ENCODE measurements around the gene CPTP. TPM values are rescaled to one million over a fixed set of nuclear protein-coding genes. Genes with fewer than 3 reads are reported as not detected.

Gene CPTP
- total RNA-seq, 1 experiment from 2014 or later, result 14.0 TPM

GRCh38 chr1:1365875-1366698 lies 41.5 kb downstream of the CPTP start:
- TF ChIP-seq CTCF (conservative IDR thresholded peaks at IDR 0.05), result no peak
- no peak overlapping the region for H3K23ac ChIP-seq (ENCODE audit: insufficient read length, low read depth, low read length)
- no peak overlapping the region for H3T11ph ChIP-seq (ENCODE audit: low read length)
- no peak overlapping the region for H2AFZ ChIP-seq (ENCODE audit: low read length)
- H3K23me2 ChIP-seq (ENCODE audit: insufficient read length, low read depth, low read length, poor library complexity, severe bottlenecking), result no peaks in the 10 kb centered on the region
- DNase-seq, result no peak
- no peaks in the 10 kb centered on the region for H3K36me3 Mint-ChIP-seq (ENCODE audit: insufficient read depth in 1 of 3, low read depth in 3 of 3)
- H2AK5ac ChIP-seq (ENCODE audit: insufficient read length, low read length), result no peak overlapping the region
- WGBS (ENCODE audit: extremely low coverage, insufficient read length, low lambda C conversion rate), result 100% methylated on average over 10 of the region's 10 CpGs
- no peaks in the 10 kb centered on the region for H3K79me2 ChIP-seq (ENCODE audit: insufficient read depth, low read length)
- no peak overlapping the region for H3K4ac ChIP-seq (ENCODE audit: low read depth, low read length)
- no peak overlapping the region for H2BK12ac ChIP-seq (ENCODE audit: insufficient read length, low read depth, low read length)
- H2BK5ac ChIP-seq (ENCODE audit: insufficient read length, low read length), result no peak overlapping the region
- peaks cover 6 to 9% of the 10 kb centered on the region in 2 experiments for H3K4me1 Mint-ChIP-seq
- H4K91ac ChIP-seq (ENCODE audit: insufficient read length, low read depth, low read length), result no peak overlapping the region
- no peaks in the 10 kb centered on the region for H3K79me1 ChIP-seq (ENCODE audit: insufficient read depth, low read depth, low read length, poor library complexity, severe bottlenecking)
- no peaks in the 10 kb centered on the region; the same call in 1 of the 2 replicates for H3K4me1 ChIP-seq (ENCODE audit: insufficient read depth, low read length)
- no peak overlapping the region for H3K4me3 Mint-ChIP-seq
- no peak overlapping the region for H3K18ac ChIP-seq (ENCODE audit: insufficient read length, low read depth, low read length)
- no peak overlapping the region for H4K8ac ChIP-seq (replicated peaks; ENCODE audit: insufficient read length, low read depth, low read length)
- peaks cover 20% of the 10 kb centered on the region for H3K9me3 ChIP-seq (ENCODE audit: control insufficient read depth, low read depth, low read length)
- no peaks in the 10 kb centered on the region for H4K20me1 ChIP-seq (ENCODE audit: control insufficient read depth, insufficient read depth, insufficient read length)
- no peaks in the 10 kb centered on the region for H3K27me3 ChIP-seq (ENCODE audit: insufficient read depth, low read length)
- no peak overlapping the region for H2BK120ac ChIP-seq (ENCODE audit: low read depth, low read length, poor library complexity, severe bottlenecking)
- H2BK20ac ChIP-seq (ENCODE audit: low read depth, low read length, poor library complexity, severe bottlenecking), result no peak overlapping the region
- H3K9ac ChIP-seq (ENCODE audit: extremely low read depth, insufficient read length, low read length), result no peak overlapping the region
- no peak overlapping the region for H3K14ac ChIP-seq (ENCODE audit: insufficient read depth, low read length)
- H3K27me3 Mint-ChIP-seq (ENCODE audit: low read depth), result peaks cover 29% of the 10 kb centered on the region
- H3K27ac ChIP-seq (ENCODE audit: insufficient read length, low read depth, low read length), result no peak overlapping the region
- H3K9me3 Mint-ChIP-seq, result no peaks in the 10 kb centered on the region; a peak in 1 of 5 replicates
- no peak overlapping the region for H3K27ac Mint-ChIP-seq
- no peak overlapping the region for H3K4me2 ChIP-seq (ENCODE audit: insufficient read depth, insufficient read length, low read length)
- H3K56ac ChIP-seq (ENCODE audit: insufficient read length, low read depth, low read length), result no peak overlapping the region
- H4K5ac ChIP-seq (ENCODE audit: insufficient read length, low read depth, low read length), result no peak overlapping the region
- no peak overlapping the region for H2BK15ac ChIP-seq (ENCODE audit: low read depth, low read length)
